A549 (cell line): ENCODE data around the gene CNTNAP5. TPM values are rescaled to one million over a fixed set of nuclear protein-coding genes. Genes with fewer than 3 reads are reported as not detected.

Source experiments
- ATAC-seq, 2 experiments: fragments of 200-7000 bp in 1 of 2; fragments of >200 bp in 1 of 2; cut with Nextera tagmentation in 1 of 2; cut with Tn5 transposase in 1 of 2; 3 replicates each; pipeline versions ENCODE4 v1.8.0 to v1.9.1; 2018 to 2020; ENCODE audit warnings: mild to moderate bottlenecking in 1 of 2, moderate library complexity in 1 of 2
- CTCF ChIA-PET: fragments of 300-600 bp; sonication (Branson Sonifier 250); formaldehyde crosslinking; extraction: SDS; loops from one replicate; lab custom pipeline; 2021; ENCODE audit warnings: antibody characterized with exemption, inconsistent platforms; lab: Yijun Ruan, JAX
- POLR2A ChIA-PET: fragments of 350-600 bp; formaldehyde crosslinking; extraction: SDS; loops from one replicate; lab custom pipeline; 2021; ENCODE audit warnings: antibody characterized with exemption, inconsistent platforms; lab: Yijun Ruan, JAX
- DNase-seq, 2 experiments: peaks; one replicate each; pipeline versions ENCODE4 v3.0.0 to v3.0.0-alpha.2; 2011 to 2016; ENCODE audit warnings: low read depth in 1 of 2, low spot score in 1 of 2
- FAIRE-seq: peaks from 2 replicates; lab custom pipeline; 2011; peaks lifted over from hg19 to GRCh38; lab: Jason Lieb, UNC
- H3K27ac ChIP-seq, 2 experiments: fragments of >200 bp; sonication (Bioruptor Twin); formaldehyde crosslinking; 3 replicates each; pipeline ENCODE4 v1.5.1; 2016 to 2017
- H3K4me1 ChIP-seq: fragments of >200 bp; sonication (Bioruptor Twin); formaldehyde crosslinking; 3 replicates; pipeline ENCODE4 v1.6.1; 2016
- H3K4me2 ChIP-seq: fragments of >200 bp; sonication (Bioruptor Twin); formaldehyde crosslinking; 3 replicates; pipeline ENCODE4 v1.6.1; 2016
- H3K4me3 ChIP-seq: fragments of >200 bp; sonication (Bioruptor Twin); formaldehyde crosslinking; 3 replicates; pipeline ENCODE4 v1.5.1; 2016
- H3K9me3 ChIP-seq: fragments of >200 bp; sonication (Bioruptor Twin); formaldehyde crosslinking; 3 replicates; pipeline ENCODE4 v1.6.1; 2016
- BHLHE40 ChIP-seq: IDR thresholded peaks from 2 replicates; pipeline ENCODE4 v1.6.1; 2012; ENCODE audit warnings: low read depth, low read length, inconsistent platforms
- CBX2 ChIP-seq: fragments of 200-600 bp; sonication (generic); IDR thresholded peaks from 2 replicates; pipeline ENCODE4 v1.6.1; 2016; ENCODE audit warnings: low read depth, mild to moderate bottlenecking, borderline replicate concordance
- CEBPB ChIP-seq, 2 experiments: fragments of >200 bp in 1 of 2; sonication (Bioruptor Twin) in 1 of 2; formaldehyde crosslinking in 1 of 2; IDR thresholded peaks; 2 replicates each; pipeline ENCODE4 v1.6.1; 2012 to 2016
- CHD2 ChIP-seq: fragments of 150-350 bp; IDR thresholded peaks from 2 replicates; pipeline ENCODE4 v1.6.1; 2014; ENCODE audit warnings: low read length; ENCODE audit not compliant: partially characterized antibody
- EHF ChIP-seq: fragments of 250-450 bp; sonication (Bioruptor Pico); IDR thresholded peaks from 2 replicates; pipeline ENCODE4 v1.5.0; 2020; ENCODE audit warnings: mild to moderate bottlenecking
- EHMT2 ChIP-seq: fragments of 200-600 bp; sonication (generic); IDR thresholded peaks from 2 replicates; pipeline ENCODE4 v1.6.1; 2016; ENCODE audit warnings: antibody characterized with exemption, low read depth, mild to moderate bottlenecking, moderate library complexity
- ELK1 ChIP-seq: fragments of 150-350 bp; IDR thresholded peaks from 2 replicates; pipeline ENCODE4 v1.6.1; 2014; ENCODE audit warnings: low read depth, mild to moderate bottlenecking, low read length
- ESRRA ChIP-seq: fragments of 150-350 bp; IDR thresholded peaks from 2 replicates; pipeline ENCODE4 v1.6.1; 2014; ENCODE audit warnings: mild to moderate bottlenecking, low read length, borderline replicate concordance
- FOSL2 ChIP-seq, 2 experiments: fragments of 450-650 bp in 1 of 2; fragments of >200 bp in 1 of 2; sonication (Bioruptor Twin) in 1 of 2; formaldehyde crosslinking; IDR thresholded peaks; 2 replicates each; pipeline versions ENCODE4 v1.5.0 to v1.6.1; 2016 to 2020; ENCODE audit warnings: mild to moderate bottlenecking in 1 of 2, moderate library complexity in 1 of 2
- FOXS1 ChIP-seq: fragments of 250-450 bp; sonication (Bioruptor Pico); IDR thresholded peaks from 2 replicates; pipeline ENCODE4 v1.5.0; 2020; ENCODE audit warnings: mild to moderate bottlenecking, moderate library complexity
- GATA3 ChIP-seq: IDR thresholded peaks from 2 replicates; pipeline ENCODE4 v1.6.1; 2012; ENCODE audit warnings: borderline replicate concordance
- HOXB5 ChIP-seq: fragments of 250-450 bp; sonication (Bioruptor Pico); IDR thresholded peaks from 2 replicates; pipeline ENCODE4 v1.5.0; 2020; ENCODE audit warnings: mild to moderate bottlenecking, moderate library complexity
- KDM1A ChIP-seq: fragments of 200-600 bp; sonication (generic); IDR thresholded peaks from 2 replicates; pipeline ENCODE4 v1.6.1; 2016; ENCODE audit warnings: low read depth, mild to moderate bottlenecking
- KDM5A ChIP-seq: fragments of 200-600 bp; sonication (generic); IDR thresholded peaks from 2 replicates; pipeline ENCODE4 v1.6.1; 2016; ENCODE audit warnings: antibody characterized with exemption, mild to moderate bottlenecking
- MAX ChIP-seq: IDR thresholded peaks from 2 replicates; pipeline ENCODE4 v1.6.1; 2012
- MAZ ChIP-seq: fragments of 150-350 bp; IDR thresholded peaks from 2 replicates; pipeline ENCODE4 v1.6.1; 2014; ENCODE audit warnings: antibody characterized with exemption, low read depth, low read length, borderline replicate concordance
- MYC ChIP-seq: IDR thresholded peaks from 2 replicates; pipeline ENCODE4 v1.6.1; 2012; ENCODE audit warnings: mild to moderate bottlenecking, inconsistent platforms, low read length, improper control_type of control experiment, borderline replicate concordance
- NPAS2 ChIP-seq: fragments of 250-450 bp; sonication (Bioruptor Pico); IDR thresholded peaks from 2 replicates; pipeline ENCODE4 v1.8.0; 2022; ENCODE audit warnings: mild to moderate bottlenecking, moderate library complexity, borderline replicate concordance
- PBX3 ChIP-seq: IDR thresholded peaks from 2 replicates; pipeline ENCODE4 v1.6.1; 2012
- PHF8 ChIP-seq: fragments of 200-600 bp; sonication (generic); IDR thresholded peaks from 2 replicates; pipeline ENCODE4 v1.6.1; 2016; ENCODE audit warnings: low read depth, mild to moderate bottlenecking, antibody characterized with exemption, moderate library complexity, borderline replicate concordance
- RAD21 ChIP-seq, 2 experiments: fragments of >200 bp in 1 of 2; sonication (Bioruptor Twin) in 1 of 2; formaldehyde crosslinking in 1 of 2; IDR thresholded peaks in 1 of 2; conservative IDR thresholded peaks in 1 of 2; 2 replicates in 1 of 2; 3 replicates in 1 of 2; pipeline ENCODE4 v1.6.1; 2012 to 2018; ENCODE audit warnings: inconsistent platforms in 1 of 2
- RNF2 ChIP-seq: fragments of 200-600 bp; sonication (generic); IDR thresholded peaks from 2 replicates; pipeline ENCODE4 v1.6.1; 2016; ENCODE audit warnings: low read depth, mild to moderate bottlenecking, antibody characterized with exemption, moderate library complexity, borderline replicate concordance
- SREBF2 ChIP-seq: fragments of 450-650 bp; IDR thresholded peaks from 2 replicates; pipeline ENCODE4 v1.6.1; 2014; ENCODE audit warnings: mild to moderate bottlenecking, moderate library complexity
- TFCP2L1 ChIP-seq: fragments of 250-450 bp; sonication (Bioruptor Pico); IDR thresholded peaks from 2 replicates; pipeline ENCODE4 v1.5.0; 2021; ENCODE audit warnings: mild to moderate bottlenecking
- TP53 ChIP-seq: fragments of 250-450 bp; sonication (Bioruptor Pico); IDR thresholded peaks from 2 replicates; pipeline ENCODE4 v1.5.0; 2021; ENCODE audit warnings: mild to moderate bottlenecking, moderate library complexity
- USF2 ChIP-seq: fragments of 450-650 bp; IDR thresholded peaks from 2 replicates; pipeline ENCODE4 v1.6.1; 2014; ENCODE audit warnings: antibody characterized with exemption
- WGBS: methylation state at CpG from one replicate; pipeline ENCODE4 v1.1.6; 2017; ENCODE audit errors: missing lambda C conversion rate; 5-methylcytosine and 5-hydroxymethylcytosine counted together
- polyA plus RNA-seq, 4 experiments: library from polyadenylated mRNA; depleted of rRNA in 3 of 4; stranded (reverse); fragments of >200 nt; fragmentation: RNase III in 1 of 4; extraction: RNeasy Plus Mini Kit Qiagen cat#74134 plus additional on column Dnase treatment in 1 of 4; gene quantifications; 2 replicates in 3 of 4; 3 replicates in 1 of 4; pipeline ENCODE4 v1.2.3, GENCODE V29; 2011 to 2017

CNTNAP5 gene
- polyA plus RNA-seq, 2 of the 4 experiments (the other 2 are of a cell fraction): not detected

DNA sequence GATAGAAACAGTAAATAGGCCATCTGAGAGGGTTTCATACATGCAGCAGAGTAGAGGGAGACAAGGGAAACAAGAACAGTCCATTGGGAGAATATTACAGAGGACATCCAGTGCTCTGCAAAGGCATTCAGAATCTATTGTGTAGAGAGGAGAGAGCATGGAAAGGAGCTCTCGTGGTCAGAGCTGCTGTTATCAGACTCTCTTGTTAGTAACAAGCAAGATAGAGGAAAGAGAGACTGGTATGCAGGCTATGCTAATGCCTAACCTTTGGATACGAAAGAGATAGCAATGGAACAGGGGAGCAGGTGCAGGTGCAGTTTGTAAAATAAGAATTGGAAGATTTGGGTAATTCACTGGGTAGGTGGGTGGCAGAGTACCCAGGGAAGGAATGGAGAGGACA, 855.9 kb downstream of the CNTNAP5 start:
- H3K4me3 ChIP-seq: no peak overlapping the region
- no peak for DNase-seq
- CTCF ChIA-PET: no interaction called here
- no peak for TF ChIP-seq RNF2
- no peak for TF ChIP-seq CBX2
- no peak for TF ChIP-seq TP53 (CRISPR knock-in tag)
- TF ChIP-seq PBX3: no peak
- no peak for TF ChIP-seq HOXB5
- no peak for TF ChIP-seq CEBPB (IDR thresholded peaks at IDR 0.05)
- no peak for TF ChIP-seq RAD21 (conservative IDR thresholded peaks at IDR 0.05 in 1 of 2, IDR thresholded peaks at IDR 0.05 in 1 of 2)
- TF ChIP-seq KDM1A: no peak
- no peak for ATAC-seq
- no peak overlapping the region for H3K27ac ChIP-seq
- no peaks in the 10 kb centered on the region for H3K9me3 ChIP-seq
- H3K4me1 ChIP-seq: no peaks in the 10 kb centered on the region
- no peak for FAIRE-seq
- POLR2A ChIA-PET: no interaction called here
- WGBS: 2% methylated on average over 2 of the region's 2 CpGs
- H3K4me2 ChIP-seq: no peak overlapping the region

DNA sequence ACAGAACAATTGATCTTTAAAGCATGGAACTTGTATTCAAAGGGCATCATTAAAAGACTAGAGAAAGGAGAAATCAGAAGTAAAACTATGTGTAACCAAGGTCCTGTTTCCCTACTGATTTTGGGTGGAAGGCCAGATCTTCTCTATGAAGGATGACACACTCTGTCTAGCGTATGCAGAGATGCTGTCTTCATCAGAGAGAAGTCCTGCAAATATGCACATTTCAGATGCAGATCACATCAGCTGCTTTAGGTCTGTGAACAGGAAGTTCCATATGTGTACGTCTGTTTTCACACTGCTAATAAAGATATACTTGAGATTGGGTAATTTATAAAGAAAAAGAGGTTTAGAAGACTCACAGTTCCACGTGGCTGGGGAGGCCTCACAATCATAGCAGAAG, 857.3 kb downstream of the CNTNAP5 start:
- H3K9me3 ChIP-seq: no peaks in the 10 kb centered on the region
- H3K27ac ChIP-seq: no peak overlapping the region
- ATAC-seq: no peak
- WGBS: 8% methylated on average over 3 of the region's 3 CpGs
- FAIRE-seq: no peak
- H3K4me1 ChIP-seq: no peaks in the 10 kb centered on the region
- no peak overlapping the region for H3K4me3 ChIP-seq
- TF ChIP-seq MAZ (no peak), ESRRA (no peak), PBX3 (no peak), RNF2 (no peak), FOSL2 (IDR thresholded peaks at IDR 0.05) (no peak), FOSL2 (CRISPR knock-in tag; IDR thresholded peaks at IDR 0.05) (no peak), CHD2 (no peak), MYC (no peak), TP53 (CRISPR knock-in tag) (no peak), PHF8 (no peak), HOXB5 (no peak), KDM5A (no peak), TFCP2L1 (CRISPR knock-in tag) (no peak), EHMT2 (no peak), CBX2 (no peak)
- H3K4me2 ChIP-seq: no peak overlapping the region
- POLR2A ChIA-PET: no interaction called here
- CTCF ChIA-PET: no interaction called here
- no peak for DNase-seq

DNA sequence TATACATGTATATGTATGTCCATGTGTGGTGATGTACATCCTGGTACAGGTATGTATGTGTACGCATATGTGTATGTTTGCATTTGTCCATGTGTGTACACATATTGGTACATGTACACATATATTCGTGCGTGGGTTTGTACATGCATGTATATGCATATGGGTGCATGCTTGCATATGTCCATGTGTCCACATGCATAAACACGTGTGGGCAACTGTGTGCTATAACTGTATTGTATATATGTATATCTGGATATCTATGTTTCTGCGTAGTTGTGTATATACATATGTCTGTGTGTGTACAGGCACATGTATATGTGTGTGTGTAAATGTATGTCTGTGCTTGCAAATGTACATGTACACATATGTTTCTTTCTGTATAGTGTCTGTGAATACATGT, 858.5 kb downstream of the CNTNAP5 start:
- ATAC-seq: no peak
- DNase-seq: no peak
- no peaks in the 10 kb centered on the region for H3K4me1 ChIP-seq
- no peak for TF ChIP-seq ESRRA
- no peak for TF ChIP-seq USF2
- no peak for TF ChIP-seq MAX
- no peak for TF ChIP-seq TP53 (CRISPR knock-in tag)
- no peak for TF ChIP-seq MYC
- no peak for TF ChIP-seq CHD2
- TF ChIP-seq TFCP2L1 (CRISPR knock-in tag): no peak
- no peak for TF ChIP-seq FOXS1
- no peak for TF ChIP-seq CBX2
- no peak for TF ChIP-seq GATA3
- no peak for TF ChIP-seq ELK1
- TF ChIP-seq MAZ: no peak
- TF ChIP-seq BHLHE40: no peak
- no peak for TF ChIP-seq KDM1A
- TF ChIP-seq HOXB5: no peak
- TF ChIP-seq EHMT2: no peak
- TF ChIP-seq SREBF2: no peak
- no peak for TF ChIP-seq FOSL2 (IDR thresholded peaks at IDR 0.05)
- TF ChIP-seq FOSL2 (CRISPR knock-in tag; IDR thresholded peaks at IDR 0.05): no peak
- no peak for TF ChIP-seq NPAS2 (CRISPR knock-in tag)
- no peak for TF ChIP-seq EHF (CRISPR knock-in tag)
- TF ChIP-seq, all 56 proteins: peak for 0
- Histone ChIP-seq H3K27ac (no peak overlapping the region), H3K4me2 (no peak overlapping the region), H3K4me3 (no peak overlapping the region), H3K9me3 (no peaks in the 10 kb centered on the region)
- CTCF ChIA-PET: no interaction called here
- POLR2A ChIA-PET: no interaction called here
- WGBS: 57% methylated on average over 5 of the region's 5 CpGs
- no peak for FAIRE-seq
